HG03108 (cell line): ENCODE results near the gene SAP30L.

Experiments used
- ATAC-seq: cut with Tn5 transposase; IDR thresholded peaks from one replicate; pipeline ENCODE4 v1.9.1; 2021; ENCODE audit warnings: moderate library complexity; ENCODE audit not compliant: unreplicated experiment

The SAP30L gene

DNA sequence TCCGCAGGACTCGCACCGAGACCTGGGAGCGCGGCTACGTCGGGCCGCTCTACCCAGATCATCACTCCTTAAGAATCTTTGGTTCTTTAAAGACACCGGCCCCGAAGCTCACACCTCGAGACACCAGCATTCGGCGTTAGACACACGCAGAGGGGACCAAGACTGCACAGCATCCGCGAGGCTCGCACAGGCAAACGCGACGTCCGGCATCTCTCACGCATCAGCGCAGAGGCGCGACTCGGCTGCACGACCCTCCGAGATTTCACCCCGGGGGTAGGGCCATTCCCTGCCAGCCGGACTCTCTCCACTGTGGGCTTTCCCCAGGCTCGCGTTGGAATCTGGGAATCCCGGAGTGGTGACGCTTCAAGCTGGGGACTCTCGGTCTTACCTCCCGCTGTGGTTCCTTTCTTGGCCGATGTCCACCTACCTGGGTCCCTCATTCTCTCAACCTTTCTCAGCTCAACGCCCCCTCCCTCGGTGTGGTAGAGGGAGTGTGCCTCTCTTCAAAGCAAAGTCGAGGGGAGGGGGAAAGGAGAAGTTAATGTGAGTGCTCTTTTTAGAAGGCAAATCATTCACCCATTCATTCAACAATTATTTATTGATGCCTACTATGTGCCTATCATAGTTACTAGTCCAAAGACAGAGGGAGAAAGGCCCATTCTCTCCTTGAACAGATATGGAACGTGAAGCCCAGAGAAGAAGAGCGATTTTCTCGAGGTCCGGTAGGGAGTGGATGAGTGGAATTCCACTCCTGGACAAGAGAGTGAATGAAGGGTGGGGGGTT is 33.6 kb downstream of the SAP30L start:
- no peak for ATAC-seq

DNA sequence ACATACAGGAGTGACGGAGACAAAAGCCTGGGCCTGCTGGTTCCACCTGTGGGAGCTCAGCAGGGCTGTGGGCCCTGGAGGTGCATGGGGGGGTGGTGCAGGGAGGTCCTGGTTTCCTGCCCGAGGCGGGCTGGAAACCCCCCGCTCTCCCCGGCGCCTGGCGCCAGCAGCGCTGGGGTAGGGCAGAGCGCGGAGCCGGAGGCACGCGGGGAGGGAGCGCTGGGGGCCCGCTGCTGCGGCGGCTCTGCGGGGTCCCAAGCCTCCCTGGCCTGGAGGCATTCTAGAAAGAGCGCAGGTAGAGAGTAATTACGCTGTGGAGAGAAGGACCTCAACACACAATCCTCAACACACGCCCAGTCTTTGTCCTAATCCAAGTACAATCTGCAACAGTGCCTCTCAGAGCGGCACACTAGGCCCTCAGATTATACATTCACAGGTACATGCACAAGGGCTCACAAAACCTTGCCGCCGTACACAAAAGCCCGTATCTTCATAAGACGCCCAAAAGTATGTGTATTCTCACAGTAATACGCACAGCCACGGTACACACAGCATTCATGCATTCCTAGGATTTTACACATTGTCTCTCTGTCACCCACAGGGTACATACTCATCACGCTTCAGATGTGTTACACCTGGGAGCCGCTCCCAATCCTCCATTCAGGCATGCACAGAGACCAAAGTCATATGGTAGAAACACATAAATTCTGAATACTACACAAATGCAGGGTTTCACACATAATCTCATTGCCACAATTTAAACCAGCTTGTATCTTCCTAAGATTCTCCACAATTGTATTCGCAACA is 34.4 kb downstream of the SAP30L start:
- no peak for ATAC-seq

DNA sequence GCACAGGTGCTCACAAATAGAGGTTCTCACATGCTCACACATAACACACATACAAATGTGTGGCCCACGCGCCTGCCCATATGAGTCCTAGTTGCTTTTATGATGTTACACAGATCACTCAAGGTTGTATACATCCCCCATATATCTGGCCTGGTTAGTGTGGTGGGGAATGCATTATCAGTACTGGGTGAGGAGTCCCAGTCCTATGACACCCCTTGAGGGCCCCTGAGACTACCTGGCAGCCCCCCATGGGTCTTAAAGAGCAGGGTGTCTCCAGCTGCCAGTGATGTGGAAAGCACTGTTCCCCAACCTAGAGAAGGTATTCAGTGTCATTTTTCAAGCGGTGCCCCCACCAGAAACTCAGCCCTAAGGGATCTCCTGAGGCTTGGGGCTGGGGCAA is 35.0 kb downstream of the SAP30L start:
- ATAC-seq, result no peak

DNA sequence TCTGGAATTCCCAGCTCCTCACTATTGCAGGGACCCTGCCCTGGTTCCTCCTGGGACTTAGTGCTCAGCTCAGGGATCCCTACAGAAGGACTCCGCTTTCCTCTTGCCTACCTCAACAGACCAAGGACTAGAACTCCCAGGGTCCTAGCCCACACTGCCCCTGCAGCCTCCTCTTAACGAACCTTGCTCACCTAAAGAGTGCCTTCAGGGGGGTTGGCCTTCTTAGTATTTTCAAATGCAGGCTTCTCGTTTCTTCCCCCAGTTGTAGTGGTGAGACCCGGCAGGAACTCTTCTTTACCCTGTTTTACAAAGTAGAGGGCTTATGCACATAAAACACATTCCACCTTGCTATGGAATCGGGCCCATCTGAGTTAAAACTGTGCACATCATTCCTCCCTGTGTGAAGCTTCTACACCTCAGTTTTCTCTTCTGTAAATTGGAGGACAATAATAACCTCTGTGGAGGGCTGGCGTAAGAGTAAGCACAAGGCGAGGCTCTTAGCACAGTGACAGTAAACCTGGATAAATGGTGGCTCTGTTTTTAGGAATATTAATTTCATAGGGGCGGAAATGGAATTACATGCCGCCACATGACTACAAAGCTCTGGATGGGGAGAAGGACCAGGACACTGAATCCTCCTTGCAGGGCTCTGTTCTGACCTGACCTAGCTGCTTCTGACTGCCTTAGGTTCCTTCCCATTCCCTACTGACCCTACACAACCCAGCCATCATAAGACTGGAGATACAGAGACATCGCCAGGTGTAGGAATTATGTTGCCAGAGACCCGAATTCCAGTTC is 36.0 kb downstream of the SAP30L start:
- no peak for ATAC-seq

DNA sequence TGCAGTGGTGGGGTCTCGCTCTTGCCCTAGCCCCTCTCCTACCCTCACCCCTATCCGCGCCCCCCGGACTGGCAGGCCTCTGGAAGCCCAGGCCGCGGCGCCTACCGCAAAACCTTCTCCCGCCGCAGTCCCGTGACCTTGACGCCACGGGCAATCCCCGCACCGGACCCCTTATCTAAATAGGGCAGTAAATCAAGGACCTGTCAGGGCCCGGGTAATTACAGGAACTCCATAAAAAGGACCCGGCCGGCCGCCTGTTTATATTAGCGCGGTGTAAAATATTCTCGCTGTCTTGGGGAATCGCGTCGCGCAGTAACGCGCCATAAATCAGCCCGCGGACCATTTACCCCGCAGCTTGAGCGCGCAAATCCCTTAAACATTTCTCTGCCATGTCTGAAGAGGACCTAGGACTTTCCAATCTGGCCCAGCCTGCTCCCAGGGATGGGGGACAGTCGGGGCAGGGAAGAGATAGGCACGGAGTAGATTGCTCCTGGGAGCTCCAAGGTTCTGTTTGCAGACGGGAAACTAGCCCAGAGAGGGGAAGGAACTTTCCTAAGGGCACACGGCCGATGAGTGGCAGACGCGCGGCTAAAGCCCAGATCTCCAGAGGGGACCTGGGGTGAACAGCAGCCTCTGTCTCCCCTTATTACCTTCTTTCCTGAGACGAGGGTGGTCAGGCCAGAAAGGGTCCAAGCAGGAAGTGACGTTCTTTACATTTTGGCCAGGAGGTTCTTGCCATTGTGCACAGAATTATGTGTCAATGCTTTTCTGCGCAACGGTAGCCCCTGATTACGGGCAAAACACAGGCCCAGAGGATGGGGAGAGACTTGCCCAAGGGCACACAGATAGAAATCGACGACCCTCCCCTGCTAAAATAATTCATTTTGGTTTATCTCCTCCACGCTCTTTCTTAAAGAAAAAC is 37.0 kb downstream of the SAP30L start:
- ATAC-seq, result no peak

DNA sequence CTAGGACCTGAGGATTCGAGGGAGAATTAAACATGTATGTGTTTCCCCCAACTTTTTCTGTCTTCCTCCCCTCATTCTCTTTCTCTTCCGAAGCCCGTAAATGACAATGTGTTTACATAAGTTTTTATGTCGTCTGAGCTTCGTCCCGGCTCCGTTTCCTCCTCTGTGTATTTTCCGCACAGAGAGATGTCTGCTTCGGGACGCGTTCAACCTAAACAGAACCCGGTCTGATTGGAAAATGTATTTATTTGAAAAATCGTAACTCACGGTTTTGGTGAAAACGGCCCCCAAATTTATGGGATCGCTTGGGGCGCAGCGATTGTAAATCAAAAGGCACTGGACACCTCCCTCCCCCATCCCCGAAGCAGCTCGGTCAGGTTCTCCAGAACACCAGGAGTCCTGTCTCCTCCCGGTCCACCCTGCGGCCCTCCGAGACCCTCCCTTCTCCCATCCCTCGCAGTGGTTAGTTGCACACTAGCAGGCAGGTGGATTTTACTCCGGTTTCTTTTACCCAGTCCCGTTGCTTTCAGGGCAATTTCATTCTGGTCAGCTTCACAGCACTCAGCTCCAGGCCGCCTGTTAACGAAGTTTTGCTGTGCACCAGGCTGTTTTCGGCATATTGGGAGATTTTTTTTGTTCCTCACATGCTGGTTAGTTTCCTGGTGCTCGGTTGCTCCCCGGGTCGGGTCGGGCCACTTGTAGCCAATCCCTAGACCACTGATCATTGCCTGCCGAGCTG is 38.0 kb downstream of the SAP30L start:
- ATAC-seq, result no peak

DNA sequence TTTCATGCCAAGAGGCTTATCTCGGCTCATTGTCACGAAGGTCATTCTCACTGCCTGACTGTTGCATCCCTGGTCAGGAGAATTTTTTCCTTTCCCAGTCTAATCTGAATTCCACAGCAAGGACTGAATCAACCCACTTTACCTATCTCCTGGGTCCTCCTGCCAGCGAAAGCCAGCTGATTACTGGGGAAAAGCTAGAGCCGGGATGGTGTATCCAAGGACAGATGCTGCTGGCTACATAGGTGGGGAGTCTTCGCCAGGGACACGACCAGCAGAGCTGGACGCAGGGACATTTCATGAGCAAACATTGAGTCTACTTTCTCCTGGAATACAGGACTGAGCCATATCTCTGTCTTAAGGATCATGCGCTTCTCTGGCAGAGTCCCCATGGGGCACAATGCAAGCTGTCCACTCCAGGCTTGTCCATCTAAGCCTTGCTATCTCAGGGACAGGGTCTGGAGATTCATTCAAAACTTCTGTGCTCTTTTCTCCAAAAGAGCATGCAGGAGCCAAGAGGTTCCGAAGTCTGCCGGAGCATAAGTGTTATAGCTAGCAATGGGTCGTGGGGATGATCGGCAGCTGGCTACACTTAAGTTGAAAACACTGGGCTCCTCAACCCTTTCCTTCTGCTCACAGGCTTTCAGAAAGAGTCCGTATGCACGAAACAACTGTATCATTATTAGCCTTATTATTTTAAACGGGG is 38.7 kb downstream of the SAP30L start:
- no peak for ATAC-seq

DNA sequence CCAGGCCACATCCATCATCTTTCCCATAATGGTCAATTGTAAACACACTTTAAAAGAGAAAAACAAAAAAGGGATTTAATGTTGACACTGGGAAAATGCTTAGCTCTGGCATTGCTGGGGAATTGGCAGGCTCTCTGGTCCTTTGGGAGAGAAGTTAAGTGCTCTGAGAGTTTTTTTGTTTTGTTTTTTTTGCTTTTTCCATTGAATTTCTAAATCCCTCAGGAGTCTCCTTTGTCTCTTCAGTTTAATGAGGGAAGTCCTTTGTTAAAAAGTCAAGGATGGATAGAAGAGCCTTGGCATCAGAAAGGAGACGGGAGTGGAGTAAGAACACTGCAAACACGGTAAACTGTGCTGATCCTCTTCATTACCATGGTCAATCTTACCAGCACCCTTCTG is 39.3 kb downstream of the SAP30L start:
- ATAC-seq, result no peak

DNA sequence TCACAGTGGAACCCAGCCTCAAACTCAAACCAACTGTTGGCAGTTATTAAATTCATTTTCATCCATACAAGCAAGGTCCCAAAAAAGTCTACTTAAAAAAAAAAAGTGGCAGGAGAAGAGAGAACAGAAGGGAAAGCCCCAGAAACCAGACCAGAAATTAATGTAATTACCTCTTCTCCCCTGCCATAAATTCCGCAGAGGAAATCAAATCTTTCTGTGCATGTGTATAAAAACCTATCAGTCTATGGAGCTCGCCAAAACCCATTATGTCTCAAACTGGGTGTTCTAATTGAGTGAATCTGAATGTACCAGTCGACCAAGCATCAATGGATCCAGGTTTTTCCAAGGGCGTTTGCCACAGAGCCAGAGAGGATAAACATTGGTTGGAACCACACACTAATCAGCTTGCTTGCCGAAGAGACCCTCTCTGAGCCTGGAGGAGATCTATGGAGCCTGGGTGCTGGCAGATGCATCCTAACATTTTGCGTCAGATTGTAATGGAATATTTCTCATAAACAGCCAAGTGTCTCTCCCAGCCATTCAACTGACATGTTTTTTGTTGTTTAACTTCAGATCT is 40.1 kb downstream of the SAP30L start:
- ATAC-seq, result no peak

DNA sequence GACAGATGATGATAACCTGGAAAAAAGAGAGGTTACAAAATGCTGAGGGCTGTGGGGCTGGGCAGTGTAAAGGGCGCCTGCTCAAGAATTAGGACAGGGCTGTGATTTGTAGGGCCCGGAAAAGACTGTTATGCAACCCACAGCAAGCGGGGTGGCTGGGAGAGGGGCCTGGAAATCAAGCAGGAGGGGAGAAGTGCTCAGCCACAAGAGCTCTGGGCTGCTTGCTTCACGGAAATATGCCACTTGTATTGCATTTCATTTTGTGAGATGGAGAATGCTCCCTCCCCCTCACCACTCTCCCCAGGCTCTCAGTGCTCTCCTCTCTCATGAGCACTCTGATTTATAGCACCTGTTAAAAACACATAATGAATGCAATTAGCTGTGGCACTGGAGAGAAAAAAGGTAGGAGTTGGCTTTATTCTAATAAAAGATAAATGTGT is 40.6 kb downstream of the SAP30L start:
- no peak for ATAC-seq

DNA sequence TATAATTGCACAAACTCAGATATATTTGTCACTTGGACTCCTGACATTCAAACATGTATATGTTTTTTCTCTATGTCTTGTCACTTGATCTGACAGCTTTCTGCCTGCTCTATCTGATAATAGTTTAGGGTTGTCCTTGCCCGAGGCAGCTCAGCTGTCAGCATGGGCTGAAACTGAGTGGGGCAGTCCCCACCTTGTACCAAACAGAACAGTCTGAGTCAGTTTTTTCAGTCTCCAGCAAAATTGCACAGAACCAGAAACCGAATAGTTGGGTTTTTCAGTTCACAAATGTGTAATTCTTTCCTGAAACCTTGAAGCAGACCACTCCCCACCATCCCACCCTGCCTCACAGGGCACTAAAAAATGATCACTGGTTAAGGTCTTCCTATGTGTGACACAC is 41.7 kb downstream of the SAP30L start:
- ATAC-seq, result peak; percentile 97

DNA sequence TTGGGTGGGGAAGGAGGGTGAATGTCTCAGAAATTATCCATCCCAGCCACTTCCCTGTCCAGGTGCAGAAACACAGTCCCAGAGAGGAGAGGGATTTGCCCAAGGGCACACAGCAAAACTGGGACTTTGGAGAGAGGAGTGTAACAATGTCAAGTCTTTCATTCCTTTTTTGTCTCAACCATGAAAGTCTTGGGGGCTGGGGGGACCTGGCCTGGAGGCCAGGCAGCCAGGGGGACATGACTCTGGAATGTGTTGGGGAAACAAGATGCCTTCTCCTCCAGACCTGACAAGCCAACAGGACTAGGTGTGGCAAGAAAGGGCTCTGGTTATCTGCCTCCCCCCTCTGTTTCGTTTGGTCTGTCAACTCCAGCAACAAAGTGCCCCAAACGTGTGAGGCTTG is 46.1 kb downstream of the SAP30L start:
- no peak for ATAC-seq

DNA sequence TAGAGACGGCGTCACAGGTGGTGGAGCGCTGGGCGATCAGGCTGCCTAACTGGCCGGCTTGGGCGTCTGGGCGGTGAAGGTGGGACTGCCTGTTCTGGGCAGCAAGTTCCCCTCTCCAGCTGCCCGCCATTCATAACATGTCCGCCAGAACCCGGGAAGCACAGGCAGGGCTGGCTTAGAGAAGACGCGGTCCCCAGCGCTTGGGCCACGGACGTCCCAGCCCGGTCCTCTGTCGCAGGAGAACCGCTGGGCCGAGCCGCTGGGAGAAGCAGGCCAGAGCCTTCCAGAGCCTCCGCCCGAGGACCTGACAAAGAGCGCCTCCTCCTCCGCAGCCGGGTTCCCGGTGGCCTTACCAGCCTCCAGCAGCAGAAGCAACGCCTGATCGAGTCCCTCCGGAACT is 47.5 kb downstream of the SAP30L start:
- no peak for ATAC-seq

DNA sequence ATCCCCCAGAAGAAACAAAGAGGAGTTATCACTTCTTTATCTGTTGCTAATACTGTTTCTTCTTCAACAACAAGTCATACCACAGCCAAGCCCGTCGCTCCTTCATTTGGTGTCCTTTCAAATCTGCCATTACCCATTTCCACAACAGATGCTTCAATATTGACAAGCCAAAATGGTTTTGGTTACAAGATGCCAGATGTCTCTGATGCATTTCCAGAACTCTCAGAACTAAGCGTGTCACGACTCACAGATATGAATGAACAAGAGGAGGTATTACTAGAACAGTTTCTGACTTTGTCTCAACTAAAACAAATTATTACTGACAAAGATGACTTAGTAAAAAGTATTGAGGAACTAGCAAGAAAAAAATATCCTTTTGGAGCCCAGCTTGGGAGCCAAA is 48.2 kb downstream of the SAP30L start:
- no peak for ATAC-seq

DNA sequence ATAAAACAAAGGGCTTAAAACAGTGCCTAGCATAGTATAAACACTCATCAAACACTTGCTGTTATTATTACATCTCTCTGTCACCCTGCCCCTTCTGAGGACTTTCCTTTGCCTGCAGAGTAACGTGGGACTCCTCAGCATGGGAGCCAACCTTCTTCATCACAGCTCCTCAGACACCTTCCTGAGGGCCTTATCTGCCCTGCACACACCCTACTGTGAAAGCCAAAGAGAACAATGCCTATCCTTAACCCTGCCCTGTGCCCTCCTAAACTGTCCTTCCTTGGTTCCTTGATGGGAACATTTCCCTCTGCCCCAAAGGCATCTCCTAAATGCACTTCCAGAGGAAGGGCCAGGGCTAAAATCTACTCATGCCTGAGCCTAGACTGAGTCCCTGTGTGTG is 52.8 kb downstream of the SAP30L start:
- no peak for ATAC-seq

DNA sequence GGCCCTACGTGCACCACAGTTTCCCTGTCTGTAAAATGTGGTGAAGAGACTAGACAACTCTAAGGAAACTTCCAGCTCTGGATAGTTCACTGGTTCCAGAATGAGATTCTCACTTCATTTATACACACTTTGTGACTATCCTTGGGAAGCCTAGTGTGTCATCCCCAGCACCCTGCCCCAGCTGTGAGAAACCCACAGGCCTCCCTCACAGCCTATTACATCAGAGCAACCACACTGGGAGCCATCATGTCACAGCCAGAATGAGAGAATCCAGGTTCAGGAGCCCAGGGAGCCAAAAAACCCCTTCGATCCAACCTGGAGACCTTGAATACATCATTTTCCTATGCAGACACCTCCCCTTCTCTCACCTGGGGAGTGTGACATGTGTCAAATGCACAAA is 53.2 kb downstream of the SAP30L start:
- ATAC-seq, result no peak

DNA sequence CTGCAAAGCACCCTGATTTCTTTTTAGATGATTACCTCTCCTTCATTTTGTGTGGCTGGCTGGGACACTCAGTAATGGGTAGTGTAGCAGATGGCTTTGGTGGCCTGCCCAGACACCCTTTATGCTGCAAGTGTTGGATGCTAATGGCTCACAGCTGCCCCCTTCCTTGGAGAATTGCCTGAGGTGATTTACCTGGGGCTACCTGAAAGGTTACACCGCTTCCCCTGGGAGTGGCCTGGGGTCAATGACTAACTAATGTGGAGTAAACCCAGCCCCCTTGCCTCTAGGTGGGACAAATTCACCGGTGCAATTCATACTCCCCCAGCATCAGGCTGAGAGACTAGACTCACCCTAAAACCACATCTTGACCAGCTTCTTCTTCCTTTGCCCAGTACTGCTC is 55.8 kb downstream of the SAP30L start:
- no peak for ATAC-seq

DNA sequence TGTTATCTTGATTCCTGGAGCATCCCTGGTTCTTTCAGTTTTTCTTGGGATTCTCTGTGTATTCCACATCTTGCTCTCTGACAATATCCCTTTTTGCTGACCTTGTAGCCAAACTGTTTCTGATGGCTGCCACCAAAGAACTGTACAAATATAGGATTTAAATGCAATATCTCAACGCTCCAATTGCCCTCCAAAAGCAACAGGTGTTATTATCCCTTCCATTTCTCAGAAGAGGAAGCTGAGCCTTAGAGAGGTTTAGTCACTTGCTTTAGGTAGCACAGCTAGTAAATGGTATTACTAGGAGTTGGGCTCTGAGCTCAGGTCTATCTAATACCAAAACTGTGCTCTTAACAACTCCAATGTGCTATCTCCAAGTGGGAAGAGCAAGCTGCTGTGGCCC is 56.4 kb downstream of the SAP30L start:
- no peak for ATAC-seq

DNA sequence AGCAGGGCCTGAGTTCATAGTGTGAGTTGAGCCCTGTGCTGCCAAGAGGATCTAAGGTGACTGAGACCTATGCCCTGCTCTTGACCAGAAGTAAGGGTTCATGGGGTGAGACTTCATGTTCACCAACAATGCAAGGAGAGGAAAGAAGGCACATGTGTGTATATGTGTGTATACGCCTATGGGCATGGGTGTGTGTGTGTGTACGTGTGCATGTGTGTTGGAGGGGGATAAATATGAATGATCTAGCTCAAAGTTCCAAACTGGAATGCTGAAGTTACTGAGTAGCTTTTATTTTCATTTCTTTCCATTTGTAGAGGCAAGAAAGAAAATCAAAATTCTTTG is 57.9 kb downstream of the SAP30L start:
- ATAC-seq, result no peak
